NCI-H2081 treated with DMSO at 0.1 percent for 48 hours (cell line): Measurements from ENCODE around the gene IGF1R.

Experiments
- DNase-seq: peaks from one replicate; lab custom pipeline; 2025; lab: John Stamatoyannopoulos, UW

Gene IGF1R

GRCh38 chr15:98856532-98856907 lies 208.2 kb downstream of the IGF1R start:
- DNase-seq: no peak

DNA sequence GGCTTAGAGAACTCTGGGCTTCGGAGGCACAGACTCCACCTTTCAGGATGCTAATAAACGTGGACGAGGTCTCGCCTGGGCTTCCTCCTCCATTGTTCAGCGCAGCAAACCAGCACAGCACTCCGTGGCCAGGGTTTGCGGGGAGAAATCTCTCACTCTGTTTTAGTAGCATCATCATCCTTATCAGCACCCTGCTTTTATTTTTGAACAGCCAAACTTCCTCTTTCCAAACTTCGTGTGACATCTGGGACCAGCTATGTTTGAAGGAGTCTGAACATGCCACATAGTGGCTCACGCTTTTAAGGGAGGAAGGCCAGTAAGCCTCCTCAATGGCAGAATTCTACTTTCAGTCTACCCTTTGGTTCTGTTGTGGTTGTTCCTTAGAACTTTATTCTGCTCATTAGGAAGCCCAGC lies 210.3 kb downstream of the IGF1R start:
- DNase-seq: no peak

DNA sequence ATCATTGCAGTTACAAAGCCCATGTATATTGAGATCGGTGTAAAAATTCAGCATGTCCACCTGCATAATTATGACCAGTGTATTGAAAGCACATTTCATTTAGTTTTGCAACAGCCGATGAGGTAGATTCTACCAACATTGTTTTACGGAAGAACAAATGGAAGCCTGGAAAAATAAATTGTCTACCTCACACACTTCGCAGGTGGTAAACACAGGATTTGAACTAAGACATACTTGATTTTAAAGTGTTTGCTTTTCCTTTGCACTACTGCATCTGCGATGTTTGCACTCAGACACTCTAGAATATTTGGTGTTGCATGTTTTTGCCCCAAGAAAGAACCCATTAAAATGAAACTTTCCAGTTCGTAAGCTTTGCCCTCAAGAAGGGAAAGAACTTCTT lies 210.8 kb downstream of the IGF1R start:
- DNase-seq: no peak

DNA sequence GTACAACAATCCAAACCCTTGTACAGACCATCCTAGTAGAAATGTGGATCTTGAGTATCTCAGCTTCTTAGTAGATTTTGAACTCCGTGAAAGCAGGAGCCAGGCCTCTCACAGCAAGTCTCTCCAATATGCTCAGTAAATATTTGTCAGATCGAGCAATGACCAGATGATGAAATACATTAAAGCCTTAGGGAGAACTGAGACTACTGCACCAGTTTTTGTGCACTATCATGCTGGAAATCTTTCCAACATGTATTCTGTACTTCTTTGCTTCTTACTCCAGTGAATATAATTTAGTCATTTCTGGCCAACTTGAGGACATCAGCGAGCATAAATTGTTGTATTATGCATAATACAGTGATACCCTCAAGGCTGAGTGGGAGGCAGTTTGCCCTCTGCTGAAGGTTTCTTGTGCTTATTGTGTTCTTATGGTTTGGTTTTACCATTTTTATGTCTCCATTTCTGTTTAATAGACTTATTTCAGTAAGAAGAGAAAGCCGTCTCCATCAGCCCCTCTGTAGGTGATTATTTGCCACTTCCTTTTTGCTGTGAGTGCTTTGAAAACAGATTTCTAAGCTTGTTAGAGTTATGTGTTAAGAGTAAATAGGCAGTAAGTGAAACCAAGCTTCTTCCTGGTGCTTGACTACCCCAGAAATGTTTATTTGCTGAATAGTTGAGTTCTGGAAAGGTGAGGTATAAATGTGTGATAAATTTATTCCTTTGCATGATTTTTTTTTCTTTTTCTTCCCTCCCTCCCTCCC lies 212.1 kb downstream of the IGF1R start:
- DNase-seq: no peak

DNA sequence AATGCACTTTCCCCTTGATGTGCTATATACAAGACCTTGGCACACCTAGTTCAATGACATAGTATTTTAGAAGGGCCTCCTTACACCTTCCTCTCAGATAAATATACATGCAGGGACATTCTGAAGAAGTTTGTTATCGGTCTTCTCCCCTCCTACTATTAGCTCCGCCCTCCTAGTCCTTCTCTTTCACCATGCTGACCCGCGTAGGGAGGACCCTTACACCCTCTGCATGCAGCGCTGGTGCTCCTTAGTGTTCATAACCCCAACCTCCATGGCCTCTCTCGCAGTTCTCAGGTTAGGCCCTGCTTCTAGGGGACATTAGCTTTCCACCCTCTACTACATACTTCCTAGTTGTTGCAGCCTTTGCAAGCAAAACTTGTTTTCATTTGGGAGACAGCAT lies 212.8 kb downstream of the IGF1R start:
- DNase-seq: no peak

GRCh38 chr15:98863983-98864382 lies 215.6 kb downstream of the IGF1R start:
- DNase-seq: no peak

DNA sequence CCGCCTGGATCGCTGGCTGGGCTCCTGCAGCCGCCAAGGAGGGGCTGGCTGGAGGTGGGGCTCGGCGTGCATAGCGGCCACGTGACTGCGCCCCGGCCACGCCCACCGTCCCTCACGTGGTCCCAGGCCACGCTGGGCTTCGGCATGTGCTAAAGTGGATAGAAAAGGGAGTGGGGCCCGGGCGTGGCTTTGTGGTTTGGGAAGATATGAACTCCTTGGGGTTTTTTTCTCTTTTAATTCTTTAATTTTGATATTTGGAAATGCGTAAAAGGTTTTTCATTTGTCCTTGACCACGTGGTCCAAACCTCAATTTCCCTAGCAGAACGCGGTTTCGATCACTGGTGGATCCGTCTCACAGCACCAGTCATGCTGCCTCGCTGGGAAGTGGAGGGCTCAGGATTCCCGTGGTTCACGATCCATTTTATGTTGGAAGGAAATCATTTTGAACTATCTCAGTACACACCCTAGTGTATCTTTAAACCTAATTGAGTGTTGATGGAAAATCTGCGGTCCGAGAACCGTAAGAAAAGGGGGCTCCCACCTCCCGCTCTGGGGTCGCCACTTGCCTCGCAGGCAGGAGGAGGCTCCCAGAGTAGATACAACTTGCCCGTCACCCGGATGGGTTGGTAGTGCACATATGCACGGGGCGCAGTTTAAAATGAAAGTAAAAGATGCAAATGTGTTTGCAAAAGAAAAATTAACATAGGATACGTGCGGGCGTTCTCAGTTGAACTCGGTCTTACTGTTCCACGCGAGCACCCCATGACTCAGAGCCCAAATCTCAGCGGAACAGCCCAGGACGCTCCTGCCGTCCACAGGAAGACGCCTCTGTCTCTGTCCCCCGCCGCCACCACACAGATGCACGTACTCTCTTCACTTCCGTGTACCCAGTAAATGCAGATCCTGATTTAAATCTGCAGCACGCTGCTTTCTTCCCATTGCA lies 217.3 kb downstream of the IGF1R start:
- peak; percentile 47 for DNase-seq

- no peak for DNase-seq
These were observed 218.2 kb downstream of the IGF1R start for GRCh38 chr15:98866511-98866910.

DNA sequence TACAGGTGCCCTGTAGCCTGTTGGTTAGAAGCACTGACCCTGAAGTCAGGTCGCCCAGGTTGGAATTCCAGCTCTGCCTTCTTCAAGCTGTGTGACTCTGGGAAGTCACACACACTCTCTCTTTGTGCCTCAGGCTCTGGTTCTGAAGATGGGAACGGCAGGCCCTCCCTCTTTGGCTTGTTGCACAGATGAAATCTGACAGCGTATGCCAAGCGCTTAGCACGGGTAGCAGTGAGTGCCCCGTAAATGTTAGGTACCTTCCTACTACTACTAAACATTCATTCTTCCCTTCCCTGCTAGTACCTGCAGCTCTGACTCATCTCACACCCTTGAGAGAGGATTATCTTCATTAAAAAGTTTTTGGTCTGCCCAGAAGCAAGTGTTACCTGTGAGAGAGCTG lies 220.2 kb downstream of the IGF1R start:
- DNase-seq: no peak

- no peak for DNase-seq
These were observed 222.4 kb downstream of the IGF1R start for GRCh38 chr15:98870788-98871187.

- no peak for DNase-seq
These were observed 224.4 kb downstream of the IGF1R start for GRCh38 chr15:98872774-98873173.

DNA sequence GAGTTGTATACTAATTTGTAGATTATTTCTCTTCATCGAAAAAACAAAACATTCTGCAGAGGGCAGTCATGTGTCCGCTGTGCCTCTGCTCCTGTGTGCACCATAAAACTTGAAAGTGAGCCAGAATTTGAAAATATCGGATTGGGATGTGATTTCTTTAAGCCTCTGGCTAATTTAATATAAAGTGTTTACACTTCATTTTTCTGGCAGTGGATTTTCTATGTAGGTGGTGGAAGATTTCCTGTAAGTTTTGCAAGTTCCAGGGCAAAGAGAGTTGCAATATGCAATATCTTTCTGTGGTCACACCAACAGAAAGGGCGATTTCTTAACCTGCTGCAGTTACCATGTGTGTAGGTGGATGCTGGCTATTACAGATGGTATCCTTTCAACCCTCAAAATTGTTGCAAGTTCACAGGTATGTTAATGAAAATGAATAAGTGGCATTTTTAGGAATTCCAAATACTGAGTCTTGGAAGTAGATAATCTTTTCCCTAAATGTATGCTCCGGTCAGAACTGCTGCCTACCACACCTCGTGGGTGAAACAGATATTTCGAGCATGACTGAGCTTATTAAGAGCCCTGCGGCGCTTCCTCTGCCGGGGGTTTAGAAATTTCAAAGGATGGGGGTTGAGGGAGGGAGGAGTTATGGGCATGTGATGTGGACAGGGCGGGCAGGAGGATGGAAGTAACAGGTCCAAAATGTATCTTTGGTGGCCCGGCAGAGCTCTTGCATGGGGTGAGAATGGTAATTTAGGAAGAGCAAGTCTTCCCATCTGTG lies 225.3 kb downstream of the IGF1R start:
- DNase-seq: no peak

- DNase-seq: no peak
These were observed 226.0 kb downstream of the IGF1R start for GRCh38 chr15:98874370-98874769.

DNA sequence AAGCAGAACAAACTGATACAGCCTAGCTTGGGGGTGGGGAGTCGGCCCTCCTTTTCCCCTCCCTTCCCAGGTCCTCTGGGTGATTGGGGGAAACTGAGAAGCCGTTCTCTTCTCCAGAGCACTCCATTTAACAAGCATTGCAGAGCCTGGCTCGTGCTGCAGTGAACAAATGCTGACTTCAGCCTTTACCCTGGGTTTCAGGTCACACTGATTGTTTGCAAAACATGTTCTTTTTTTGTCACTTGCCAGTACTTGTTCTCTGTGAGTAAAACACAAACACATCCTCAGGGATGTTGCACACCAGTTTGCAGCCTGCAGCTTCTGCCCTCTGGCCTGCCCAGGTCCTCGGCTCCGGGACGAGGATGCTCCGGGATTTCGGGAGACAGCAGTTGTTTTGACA lies 226.4 kb downstream of the IGF1R start:
- no peak for DNase-seq

GRCh38 chr15:98875309-98875708 lies 227.0 kb downstream of the IGF1R start:
- no peak for DNase-seq

DNA sequence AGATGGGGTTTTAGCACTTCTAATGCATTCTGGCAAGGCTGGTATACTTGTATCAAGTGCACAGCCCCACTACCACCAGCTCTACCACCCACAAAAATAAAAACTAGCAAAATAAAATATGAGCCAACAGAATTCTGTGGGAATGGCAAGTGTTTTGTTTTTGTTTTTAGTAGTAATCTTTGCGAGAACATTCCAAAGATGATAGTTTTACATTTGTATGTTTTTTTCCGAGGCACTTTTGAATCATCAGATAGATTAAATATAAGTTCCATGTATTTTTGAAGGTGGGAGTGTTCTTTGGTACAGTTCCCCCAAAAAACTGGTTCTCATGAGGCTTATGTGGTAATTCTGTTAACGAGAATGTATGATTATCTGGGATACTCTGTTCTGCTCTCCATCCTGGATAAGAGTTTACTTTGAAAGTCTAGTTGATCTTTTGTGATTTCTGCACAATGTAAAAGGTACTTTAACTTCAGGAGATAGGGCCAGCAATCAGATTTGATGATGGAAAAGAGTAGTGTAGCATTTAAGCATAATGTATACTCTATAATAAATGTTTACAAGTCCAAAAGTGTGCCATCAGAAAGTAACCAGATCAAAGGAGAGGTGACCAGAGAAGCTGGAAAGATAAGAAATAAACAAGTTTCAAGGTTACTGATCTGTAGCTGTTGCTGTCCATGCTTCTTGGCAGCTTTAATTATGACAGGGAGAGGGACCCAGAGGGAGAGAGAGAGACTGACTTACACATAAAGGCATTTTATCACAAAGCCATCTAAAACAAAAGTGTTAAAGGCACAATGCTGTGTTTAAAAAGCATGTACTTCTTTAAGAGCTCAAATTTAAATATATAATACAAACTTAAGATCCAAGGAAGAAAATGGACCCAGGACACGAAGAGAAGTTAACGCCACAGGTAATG lies 228.4 kb downstream of the IGF1R start:
- no peak for DNase-seq

DNA sequence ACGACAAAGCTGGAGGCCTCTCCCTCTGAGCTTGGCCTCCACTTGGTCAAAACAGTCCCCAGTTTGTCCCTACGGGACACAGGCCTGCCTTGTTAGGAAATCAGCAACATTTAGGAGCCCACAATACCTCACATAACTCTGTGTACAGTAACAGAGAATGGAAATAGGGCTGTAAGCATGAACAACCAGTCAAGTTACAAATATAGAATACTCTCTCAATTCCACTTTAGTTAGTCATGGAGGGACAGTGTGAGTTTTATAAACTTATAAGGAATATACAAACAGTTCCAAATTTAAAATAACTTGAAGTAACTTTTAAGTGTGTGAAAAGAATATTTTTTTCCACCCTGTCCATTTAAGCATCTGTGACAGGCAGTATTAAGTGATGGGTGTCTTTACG lies 229.8 kb downstream of the IGF1R start:
- DNase-seq: no peak

DNA sequence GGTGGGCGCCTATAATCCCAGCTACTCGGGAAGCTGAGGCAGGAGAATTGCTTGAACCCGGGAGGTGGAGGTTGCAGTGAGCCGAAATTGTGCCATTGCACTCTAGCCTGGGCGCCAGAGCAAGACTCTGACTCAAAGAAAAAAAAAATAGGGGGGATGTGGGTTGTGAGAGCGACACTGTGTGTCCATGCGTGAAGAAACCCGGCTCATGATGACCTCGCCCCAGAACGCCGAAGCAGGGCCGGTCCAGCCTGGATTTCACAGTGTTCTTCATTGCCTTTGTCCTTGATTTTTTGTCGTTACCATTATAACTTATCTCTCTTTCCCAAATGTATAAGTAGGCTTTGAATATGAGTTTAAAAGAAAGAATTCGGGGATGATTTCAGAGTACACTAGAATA lies 230.5 kb downstream of the IGF1R start:
- no peak for DNase-seq

DNA sequence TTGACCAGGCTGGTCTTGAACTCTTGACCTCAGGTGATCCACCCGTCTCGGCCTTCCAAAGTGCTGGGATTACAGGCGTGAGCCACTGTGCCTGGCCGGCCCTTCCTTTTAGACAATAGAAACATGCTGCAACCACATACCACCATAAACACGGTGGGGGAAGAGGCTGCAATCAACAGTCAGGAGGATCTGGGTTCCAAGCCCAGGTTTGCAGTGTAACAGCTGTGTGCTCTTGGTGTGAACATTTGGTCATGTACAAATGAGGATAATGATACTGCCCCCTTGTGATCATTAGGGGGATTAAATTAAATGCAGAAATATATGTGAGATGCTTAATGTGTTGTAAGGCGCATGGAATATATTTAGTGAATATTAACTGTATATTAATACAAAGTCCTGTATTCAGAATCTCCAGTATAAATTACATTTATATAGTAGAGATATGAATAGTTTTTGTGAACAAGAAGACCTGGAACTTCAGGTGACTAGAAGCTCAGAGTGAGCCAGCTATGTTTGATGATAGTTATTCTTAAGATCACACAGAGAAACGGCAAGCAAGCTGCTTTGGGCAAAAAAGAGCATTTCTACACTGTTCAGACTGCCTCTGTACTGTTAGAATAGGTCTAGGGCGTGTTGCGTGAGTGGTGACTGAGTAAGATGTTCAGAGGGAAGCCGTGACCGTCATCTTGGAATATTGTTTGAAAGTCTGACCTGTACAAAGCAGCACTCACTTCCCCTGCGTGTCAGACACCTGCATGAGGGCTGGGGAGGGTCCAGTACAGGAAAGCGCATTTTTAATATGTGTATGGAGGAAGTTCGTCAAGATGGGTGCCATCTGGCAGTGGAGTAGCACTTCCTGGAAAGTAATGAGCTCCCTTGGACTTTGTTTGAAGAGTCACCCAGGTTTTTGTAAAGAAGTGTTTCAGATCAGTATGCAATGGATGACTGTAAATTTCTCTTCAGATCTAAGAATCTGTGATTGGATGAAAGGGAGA lies 233.5 kb downstream of the IGF1R start:
- DNase-seq: peak; percentile 19

DNA sequence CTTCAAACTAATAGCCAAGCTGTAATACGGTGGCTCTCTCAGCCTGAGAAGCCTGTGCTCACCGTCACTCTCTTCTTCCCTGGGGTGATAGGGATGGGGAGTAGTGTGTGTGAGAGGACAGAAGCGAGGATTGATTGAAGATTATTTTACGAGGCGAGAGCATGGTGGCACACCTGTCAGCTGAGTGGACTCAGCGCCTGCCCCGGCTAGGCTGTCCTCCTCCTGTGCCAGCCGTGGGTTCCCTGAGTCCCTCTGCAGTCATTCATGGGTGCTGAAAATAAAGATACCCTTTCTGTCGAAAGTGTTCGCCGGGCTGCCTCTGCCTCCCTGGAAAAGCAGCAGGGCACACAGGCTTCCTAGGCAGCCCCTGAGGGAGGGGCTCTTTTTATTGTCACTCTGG lies 235.1 kb downstream of the IGF1R start:
- no peak for DNase-seq
